ENCODE data around the gene CEP85L.

CEP85L gene

GRCh38 chr6:118685823-118686449 is 34.5 kb upstream of the CEP85L start:
- no peak for TF ChIP-seq CTCF (IDR thresholded peaks at IDR 0.05)
- H3K4me1 ChIP-seq = no peaks in the 10 kb centered on the region
- DNase-seq = no peak
- H3K9me3 ChIP-seq = no peaks in the 10 kb centered on the region
- H3K27ac ChIP-seq = no peak overlapping the region
- no peak overlapping the region for H3K4me3 ChIP-seq
- no peaks in the 10 kb centered on the region for H3K27me3 ChIP-seq
- intact Hi-C loops (cut with DNase I; ENCODE audit: low total_unique reads) = no loop called here
- H3K36me3 ChIP-seq = no peaks in the 10 kb centered on the region

GRCh38 chr6:118683881-118684872 is 32.8 kb upstream of the CEP85L start:
- Histone ChIP-seq H3K36me3 (no peaks in the 10 kb centered on the region), H3K27ac (no peak overlapping the region), H3K27me3 (no peaks in the 10 kb centered on the region), H3K9me3 (no peaks in the 10 kb centered on the region), H3K4me1 (no peaks in the 10 kb centered on the region), H3K4me3 (no peak overlapping the region)
- TF ChIP-seq CTCF (IDR thresholded peaks at IDR 0.05) = no peak
- no peak for DNase-seq
- intact Hi-C loops (cut with DNase I; ENCODE audit: low total_unique reads) = no loop called here

- DNase-seq = no peak
- H3K9me3 ChIP-seq = no peaks in the 10 kb centered on the region
- H3K36me3 ChIP-seq = no peaks in the 10 kb centered on the region
- no peak overlapping the region for H3K4me3 ChIP-seq
- H3K27me3 ChIP-seq = no peaks in the 10 kb centered on the region
- no peak overlapping the region for H3K27ac ChIP-seq
- intact Hi-C loops (cut with DNase I; ENCODE audit: low total_unique reads) = no loop called here
- no peak for TF ChIP-seq CTCF (IDR thresholded peaks at IDR 0.05)
- H3K4me1 ChIP-seq = no peaks in the 10 kb centered on the region
These were observed 29.2 kb upstream of the CEP85L start for GRCh38 chr6:118680452-118681095.

GRCh38 chr6:118679327-118679901 is 28.0 kb upstream of the CEP85L start:
- H3K9me3 ChIP-seq = no peaks in the 10 kb centered on the region
- H3K36me3 ChIP-seq = no peaks in the 10 kb centered on the region
- no peak overlapping the region for H3K4me3 ChIP-seq
- H3K4me1 ChIP-seq = no peaks in the 10 kb centered on the region
- no peak overlapping the region for H3K27ac ChIP-seq
- TF ChIP-seq CTCF (IDR thresholded peaks at IDR 0.05) = no peak
- DNase-seq = no peak
- no peaks in the 10 kb centered on the region for H3K27me3 ChIP-seq
- intact Hi-C loops (cut with DNase I; ENCODE audit: low total_unique reads) = no loop called here

GRCh38 chr6:118678866-118679265 is 27.5 kb upstream of the CEP85L start:
- no peak for TF ChIP-seq CTCF (IDR thresholded peaks at IDR 0.05)

More at GRCh38 chr6:118678866-118679265, 27.5 kb upstream of the CEP85L start:
- Histone ChIP-seq H3K27me3 (no peaks in the 10 kb centered on the region), H3K27ac (no peak overlapping the region), H3K36me3 (no peaks in the 10 kb centered on the region), H3K9me3 (no peaks in the 10 kb centered on the region), H3K4me1 (no peaks in the 10 kb centered on the region), H3K4me3 (no peak overlapping the region)
- intact Hi-C loops (cut with DNase I; ENCODE audit: low total_unique reads) = no loop called here
- no peak for DNase-seq
